HG03108 (cell line): ENCODE measurements around the gene TRPC6.

ENCODE experiments used
- ATAC-seq: cut with Tn5 transposase; IDR thresholded peaks from one replicate; pipeline ENCODE4 v1.9.1; 2021; ENCODE audit warnings: moderate library complexity; ENCODE audit not compliant: unreplicated experiment

Gene TRPC6

DNA sequence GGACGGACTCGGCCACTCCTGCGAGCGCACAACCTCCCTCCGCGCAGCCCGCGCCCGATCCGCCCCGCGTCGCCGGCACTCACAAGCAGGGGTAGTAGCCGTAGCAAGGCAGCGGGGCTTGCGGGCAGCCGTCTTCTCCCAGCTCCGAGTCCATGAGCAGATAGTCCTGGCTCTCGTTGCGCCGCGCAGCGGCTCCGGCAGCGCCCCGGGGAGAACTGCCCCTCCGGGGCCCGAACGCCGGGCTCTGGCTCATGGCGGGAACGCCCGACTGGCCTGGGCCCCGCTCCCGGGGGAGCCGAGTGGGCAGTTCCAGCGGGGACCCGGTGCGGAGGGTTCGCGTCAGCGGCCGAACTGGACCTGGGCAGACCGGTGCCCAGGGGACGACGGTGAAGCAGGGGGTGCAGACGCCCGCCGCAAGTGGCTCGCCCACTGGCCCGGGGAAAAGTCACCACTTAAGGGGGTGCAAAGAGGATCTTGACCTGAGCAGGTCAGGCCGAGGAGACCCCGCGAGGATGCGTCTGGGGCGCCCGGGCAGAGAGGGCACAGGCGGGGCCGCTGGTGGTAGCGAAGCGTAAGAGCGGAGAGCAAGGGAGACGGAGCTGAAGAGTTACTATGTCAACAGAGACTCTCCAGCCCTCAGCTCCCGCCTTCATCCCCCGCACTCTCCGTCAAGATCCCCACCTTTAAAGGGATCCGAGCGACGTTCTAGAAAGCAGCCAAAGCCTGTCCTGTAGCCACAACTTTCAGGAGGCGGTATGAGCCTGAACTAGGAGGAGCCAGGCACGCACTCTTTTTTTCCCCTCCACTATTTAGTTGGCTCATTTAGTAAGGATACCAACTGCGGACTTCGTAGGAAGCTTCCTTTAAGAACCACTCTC lies at the start of gene TRPC6:
TRPC6 (minus strand) TSS at position 757 of the 878 bp plus-strand sequence; CDS start at position 253, 504 bp downstream.
- ATAC-seq: no peak

DNA sequence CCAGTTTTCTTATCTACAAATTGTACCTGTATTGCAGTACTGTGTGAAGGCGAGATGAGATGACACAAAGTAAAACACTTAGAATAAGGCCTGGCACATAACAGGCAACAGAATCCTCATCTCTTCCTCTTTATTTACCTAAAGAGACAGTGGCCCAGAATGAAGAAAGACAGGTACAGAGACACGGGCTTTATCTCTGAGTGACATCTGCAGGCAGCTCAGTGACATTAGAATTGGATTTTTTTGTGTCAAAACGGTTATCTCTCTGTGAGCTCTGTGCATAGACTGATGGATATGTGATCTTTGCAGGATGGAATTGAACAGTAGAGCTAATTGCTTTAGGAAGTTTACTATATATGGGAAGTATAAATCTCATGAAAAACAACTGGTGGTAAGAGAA lies 36.2 kb upstream of the TRPC6 start:
- ATAC-seq: no peak

DNA sequence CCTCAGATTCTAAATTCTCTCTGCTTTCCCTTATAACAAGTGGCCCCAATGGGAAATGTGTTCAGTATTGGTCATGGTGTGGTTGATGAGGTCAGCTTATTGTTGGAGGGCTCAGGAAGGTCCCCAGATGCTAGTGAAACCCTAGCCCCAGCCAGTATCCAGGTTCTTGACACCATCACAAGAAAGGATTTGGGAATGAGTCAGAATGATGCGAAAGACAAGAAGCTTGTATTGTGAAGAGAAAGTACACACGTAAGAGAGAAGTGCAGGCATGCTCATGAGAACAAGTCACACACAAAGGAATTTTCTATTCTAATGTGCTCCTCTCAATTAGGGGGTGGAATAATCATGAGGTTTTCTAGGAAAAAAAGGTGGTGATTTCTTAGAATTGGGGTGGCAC lies 34.9 kb upstream of the TRPC6 start:
- ATAC-seq: no peak

DNA sequence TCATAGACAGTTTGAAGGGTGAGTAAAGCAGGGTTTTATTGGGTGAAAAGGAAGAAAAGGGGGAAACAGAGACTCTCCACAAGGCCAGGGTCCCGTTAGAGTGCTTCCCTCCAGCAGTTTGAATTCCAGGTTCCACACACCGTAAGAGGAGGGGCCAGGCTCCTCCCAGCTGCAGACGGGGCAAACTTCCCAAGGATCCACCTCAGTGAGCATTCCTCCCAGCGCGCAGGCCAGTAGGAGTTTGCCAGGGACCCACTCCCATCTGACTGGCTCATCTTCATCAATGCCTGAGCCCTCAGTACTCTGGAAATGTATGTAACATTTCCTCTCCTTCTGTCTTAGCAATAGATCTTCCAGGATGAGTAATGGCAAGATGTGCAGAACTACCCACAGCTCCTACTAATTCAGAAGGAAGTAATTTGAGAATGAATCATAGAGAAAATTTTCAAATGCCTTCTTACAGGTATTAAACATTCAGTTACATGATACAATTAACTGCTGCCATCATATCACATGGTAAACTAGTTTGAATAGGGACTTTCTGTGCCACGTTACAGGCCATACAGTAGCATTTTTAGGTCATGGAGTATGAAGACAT lies 34.0 kb upstream of the TRPC6 start:
- ATAC-seq: no peak

DNA sequence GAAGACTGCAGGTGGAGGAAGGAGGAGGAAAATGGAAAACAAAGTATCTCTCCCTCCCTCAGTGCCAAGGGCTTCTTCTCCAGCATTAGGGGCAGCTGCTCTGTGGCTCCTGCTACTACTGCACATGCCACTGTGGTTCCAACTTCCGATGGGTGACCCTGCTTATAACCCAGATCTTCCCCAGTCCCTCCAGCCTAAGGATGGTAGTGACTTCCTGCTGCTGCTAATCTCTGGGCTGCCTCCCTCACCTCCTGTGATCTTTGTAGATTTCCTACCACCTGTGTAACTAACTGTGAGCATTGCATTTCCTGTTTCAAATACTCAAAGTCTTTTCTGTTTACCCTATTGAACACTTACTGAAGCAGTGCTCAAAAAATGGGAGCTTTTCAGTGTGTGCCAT lies 28.7 kb upstream of the TRPC6 start:
- ATAC-seq: no peak

DNA sequence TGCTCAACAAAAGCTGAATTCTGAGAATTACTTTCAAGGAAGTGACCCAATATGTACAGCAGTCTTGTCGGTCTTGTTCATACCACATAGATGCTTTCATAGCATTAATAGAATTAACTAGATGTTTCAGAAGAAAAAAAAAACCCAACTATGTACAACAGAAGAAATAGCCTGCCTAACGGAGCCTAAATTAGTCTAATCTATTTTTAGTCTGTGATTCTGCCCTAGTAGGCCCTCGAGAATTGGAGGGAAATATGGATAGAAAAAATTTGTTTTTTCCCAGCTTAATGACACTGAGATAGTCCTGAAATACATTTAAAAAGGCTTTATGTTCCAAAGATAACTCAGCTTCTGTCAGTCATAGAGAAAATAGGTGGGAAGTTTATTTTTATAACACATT lies 17.1 kb upstream of the TRPC6 start:
- ATAC-seq: no peak

DNA sequence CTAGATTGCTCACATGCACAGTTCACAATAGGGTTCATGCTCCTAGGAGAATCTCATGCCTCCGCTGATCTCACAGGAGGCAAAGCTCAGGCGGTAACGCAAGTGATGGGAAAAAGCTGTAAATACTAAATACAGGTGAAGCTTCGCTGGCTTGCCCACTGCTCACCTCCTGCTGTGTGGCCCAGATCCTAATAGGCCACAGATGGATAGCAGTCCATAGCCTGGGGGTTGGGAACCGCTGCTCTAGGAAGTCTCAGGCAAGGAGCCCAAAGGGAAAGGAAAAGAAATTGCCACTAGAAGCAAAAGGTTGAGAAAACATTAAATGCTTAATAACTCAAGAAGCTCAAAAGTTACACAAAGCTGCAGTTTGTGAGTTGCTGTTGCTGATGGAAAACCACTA lies 3.2 kb upstream of the TRPC6 start:
- no peak for ATAC-seq

DNA sequence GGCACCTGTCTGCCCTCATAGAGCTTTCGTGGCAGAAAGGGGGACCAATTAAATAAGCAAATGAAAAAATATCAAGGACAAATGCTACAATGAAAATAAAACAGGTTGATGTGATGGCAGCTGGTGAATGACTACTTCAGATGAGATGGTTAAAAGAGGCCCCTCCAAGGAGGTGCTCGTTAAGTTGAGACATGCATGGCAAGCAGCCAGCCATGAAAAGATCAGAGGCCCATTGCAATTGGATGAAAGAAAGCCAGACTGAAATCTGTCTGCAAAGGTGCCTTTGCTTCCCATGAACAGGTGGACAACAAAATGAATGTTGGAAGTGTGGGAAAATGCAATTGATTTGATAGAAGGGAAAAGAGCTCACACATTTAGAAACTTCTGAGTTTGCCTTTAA lies 848 bp upstream of the TRPC6 start:
- ATAC-seq: no peak

DNA sequence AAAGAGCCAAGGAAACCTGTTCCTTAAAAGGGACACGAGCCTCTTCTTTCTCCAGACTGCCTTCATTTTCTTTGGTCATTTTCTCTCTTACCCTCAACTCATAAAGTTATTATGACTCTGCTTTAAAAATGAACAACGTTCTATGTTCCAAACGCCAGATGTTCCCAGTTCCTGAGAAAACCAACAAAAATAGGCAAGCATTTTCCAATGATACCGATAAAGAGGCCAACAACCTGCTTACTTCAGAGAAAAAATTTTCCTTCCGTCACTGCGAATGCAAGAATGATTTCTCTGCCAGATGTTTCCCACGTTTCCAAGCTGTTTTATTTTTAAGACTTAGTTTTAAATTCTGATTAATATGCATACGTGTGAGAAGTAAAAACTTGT lies 315 bp upstream of the TRPC6 start:
- no peak for ATAC-seq

DNA sequence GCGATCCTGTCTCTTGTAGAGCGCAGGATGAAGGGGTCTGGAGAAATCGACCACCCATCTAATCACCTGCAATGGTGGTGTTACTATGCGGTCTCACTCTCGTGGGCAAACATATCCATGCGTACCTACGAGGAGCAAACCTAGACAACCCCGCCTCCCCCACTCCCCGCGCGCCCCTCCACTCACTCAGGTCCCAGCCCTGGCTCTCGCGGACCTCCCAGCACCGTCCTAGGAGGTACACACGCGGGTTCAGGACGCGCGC lies 887 bp downstream of the TRPC6 start:
- no peak for ATAC-seq

DNA sequence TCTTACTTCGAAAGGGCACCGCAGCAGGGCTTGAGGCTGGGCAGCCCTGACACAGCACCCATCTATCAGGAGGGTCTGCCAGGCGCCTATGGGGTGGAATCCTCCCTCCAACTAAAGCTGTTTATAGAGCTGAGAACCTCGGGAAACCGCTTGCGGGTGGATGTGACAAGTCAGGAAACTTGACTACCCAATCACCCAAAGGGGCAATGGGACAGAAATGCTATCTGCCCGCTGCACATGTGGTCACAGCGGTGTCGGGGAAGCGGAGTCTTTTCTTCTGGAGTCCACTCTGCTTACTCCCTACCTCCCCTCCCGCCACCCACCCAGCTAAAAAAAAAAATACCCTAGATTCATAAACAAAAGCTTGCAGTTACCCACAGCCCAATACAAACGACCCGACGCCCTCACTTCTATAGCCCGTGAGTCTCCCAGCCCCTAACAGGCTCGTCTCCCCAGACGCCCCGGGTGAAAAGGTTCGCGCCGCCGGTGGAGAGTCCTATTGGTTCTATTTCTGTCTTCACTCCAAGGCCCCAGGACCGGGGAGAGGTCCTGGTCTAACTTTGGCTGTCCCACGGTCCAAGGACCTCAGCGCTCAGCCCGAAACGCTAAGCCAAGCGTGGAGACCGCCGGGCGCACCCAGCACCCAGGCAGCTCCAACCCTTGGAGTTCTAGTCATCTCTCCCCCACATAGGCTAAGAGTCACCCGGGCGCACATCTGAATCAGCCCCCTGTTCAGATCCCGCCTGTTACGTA lies 1.4 kb downstream of the TRPC6 start:
- ATAC-seq: no peak

DNA sequence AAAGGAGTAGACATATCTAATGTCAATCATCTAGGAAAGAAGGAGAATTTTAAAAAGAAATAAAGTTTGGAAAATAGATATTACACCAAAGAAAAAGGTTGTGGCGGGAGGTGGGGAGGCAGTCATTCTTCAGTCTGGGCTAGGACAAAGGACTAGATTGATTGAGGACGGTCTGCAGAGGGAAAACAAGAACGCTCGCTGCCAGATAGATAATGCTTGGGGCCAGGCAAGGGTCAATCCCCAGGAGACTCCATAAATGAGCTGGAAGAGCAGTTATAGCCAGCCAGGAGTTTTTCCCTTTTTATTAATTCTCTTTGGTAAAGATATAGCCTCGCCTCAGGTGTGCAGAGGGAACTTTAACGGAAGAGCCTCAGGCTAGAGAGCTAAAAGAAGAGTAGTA lies 6.3 kb downstream of the TRPC6 start:
- ATAC-seq: no peak

DNA sequence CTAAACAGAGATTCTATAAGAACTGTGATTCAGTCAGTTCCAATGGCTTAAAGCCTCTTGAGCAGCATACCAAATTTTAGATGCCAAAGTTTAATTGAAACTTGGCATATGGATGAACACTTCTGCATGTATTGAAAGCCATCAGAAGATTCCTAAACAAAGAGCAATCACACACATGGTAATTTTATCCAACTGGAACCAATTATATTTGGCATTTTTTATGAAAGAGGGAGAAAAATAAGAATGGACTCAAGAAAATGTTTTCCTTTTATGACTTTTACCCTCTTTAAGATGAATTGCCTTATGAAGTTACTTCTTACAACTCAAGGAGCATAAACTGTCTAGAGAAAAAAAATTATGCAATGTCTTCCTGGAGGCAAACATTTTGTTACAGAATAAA lies 7.4 kb downstream of the TRPC6 start:
- ATAC-seq: no peak

DNA sequence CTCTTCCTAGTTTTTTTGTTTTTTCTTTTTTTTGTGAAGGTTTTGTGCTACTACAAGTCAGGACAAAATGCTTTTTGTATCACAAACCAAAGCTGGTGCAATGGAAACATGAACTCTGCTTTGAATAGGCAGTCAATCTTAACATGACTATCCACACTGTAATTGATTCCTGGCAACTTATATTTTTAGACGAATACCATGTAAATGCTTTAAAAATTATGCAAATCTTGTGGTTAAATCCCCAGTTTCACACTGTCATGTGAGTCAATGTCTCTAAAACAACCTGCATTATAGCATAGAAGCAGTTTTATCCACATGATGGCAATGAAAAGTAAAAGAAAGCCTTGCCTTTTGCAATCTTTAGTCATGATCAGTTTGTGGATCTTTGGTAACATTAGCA lies 8.9 kb downstream of the TRPC6 start:
- no peak for ATAC-seq

DNA sequence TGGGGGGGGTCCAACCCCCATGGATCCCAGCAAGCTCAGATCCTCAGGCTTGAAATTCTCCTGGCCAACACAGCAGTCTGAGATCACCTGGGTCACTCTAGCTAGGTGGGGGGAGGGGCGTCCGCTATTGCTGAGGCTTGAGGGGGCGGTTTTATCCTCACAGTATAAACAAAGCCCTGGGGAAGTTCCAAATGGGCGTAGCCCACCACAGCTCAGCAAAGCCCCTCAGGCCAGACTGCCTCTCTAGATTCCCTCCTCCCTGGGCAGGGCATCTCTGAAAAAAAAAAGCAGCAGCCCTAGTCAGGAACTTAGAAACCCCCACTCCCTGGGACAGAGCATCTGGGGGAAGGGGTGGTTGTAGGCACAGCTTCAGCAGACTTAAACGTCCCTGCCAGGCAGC lies 16.7 kb downstream of the TRPC6 start:
- no peak for ATAC-seq

DNA sequence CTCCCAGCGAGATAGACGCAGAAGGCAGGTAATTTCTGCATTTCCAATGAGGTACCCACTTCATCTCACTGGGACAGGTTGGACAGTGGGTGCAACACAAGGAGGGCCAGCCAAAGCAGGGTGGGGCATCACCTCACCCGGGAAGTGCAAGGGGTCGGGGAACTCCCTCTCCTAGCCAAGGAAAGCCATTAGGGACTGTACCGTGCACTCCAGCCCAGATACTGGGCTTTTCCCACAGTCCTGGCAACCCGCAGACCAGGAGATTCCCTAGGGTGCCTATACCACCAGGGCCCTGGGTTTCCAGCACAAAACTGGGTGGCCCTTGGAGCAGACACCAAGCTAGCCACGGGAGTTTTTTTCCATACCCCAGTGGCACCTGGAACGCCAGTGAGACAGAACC lies 17.2 kb downstream of the TRPC6 start:
- no peak for ATAC-seq

DNA sequence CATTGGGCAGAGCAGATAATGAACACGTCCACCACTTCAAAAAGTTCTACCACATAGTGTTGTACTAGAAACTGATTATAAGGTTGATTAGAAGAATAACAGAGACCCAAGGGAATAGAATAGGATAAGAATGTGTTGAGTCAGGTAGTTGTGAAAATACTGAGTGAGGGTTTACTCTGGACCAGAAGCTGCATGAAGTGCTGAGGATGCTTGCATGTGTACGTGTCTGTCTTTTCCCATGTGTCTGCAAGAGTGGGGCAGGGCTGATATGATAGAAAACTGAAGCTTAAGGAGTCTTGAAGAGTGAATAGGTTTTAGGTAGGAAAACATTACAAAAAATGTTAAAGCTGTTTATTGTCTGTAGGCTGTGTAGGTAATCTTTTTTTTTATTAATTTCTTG lies 20.6 kb downstream of the TRPC6 start:
- ATAC-seq: no peak

DNA sequence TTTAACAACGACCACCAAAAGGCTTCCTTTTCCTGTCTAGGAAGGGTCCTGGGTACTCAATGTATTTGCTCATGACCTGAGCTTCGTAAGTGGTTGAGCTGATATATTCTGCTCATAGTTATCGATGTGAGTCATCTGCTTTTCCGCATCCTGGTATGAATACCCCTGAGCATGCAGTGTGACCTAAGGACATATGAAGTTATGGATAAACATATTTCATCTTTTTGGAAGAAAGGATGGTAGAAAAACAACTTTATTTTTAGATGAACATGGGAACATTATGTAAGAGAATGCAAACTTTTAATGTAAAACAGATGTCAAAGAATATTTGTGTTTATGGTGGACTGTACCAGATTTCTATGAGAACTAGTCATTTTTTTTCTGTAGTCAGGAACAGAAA lies 28.4 kb downstream of the TRPC6 start:
- ATAC-seq: no peak

DNA sequence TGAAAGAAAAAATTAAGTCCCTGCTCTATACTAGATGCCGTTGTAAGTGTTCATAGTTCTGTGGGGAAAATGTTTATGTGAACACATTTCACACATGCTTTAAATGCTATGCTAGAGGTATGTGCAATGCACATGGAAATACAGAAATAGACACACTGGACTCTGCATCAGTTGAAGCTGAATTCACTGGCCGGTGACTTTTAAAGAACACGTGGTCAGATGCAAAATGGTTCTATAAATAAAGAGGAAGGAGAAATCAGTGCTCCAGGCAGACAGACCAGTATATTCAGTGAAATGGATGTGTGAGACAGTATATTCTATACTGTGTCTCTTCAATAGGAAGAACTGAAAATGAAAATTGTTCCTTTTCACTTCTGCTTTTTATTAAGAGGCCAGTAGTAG lies 29.9 kb downstream of the TRPC6 start:
- ATAC-seq: peak; percentile 99

DNA sequence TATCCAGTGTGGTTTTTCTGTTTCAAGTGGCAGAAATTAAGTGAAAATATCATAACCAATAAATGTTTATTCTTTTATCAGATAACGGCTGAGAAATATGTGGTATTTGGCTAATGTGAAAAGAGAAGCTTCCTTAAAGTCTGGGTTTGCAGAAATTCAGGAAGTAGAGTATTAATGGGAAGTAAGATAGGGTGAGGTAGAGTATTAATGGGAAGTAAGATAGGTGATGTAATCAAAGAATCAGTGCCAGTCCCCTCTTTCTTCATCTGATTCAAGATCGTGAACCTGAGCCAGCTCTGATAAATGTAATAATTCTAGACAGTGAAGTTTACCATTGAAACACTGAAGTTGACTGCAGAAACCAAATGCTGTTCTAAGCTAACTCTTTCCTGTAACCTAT lies 30.9 kb downstream of the TRPC6 start:
- no peak for ATAC-seq

DNA sequence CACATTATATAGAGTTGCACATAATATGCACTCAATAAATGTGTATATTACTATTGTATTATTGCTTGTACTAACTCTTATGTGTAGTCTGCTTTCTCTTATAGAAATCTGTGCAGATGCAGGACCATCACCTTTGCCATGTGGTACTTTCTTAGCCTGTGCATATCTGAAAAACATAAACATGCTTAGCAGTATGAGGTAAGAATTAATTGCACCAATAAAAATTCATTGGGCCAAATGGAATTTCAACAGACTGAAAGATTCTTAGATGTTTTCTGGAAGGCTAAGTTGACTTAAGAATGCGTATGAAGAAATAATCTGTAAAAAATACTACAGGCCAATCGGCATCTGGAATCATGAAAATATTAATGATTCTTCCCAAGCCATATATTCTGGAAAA lies 55.3 kb downstream of the TRPC6 start:
- ATAC-seq: no peak

DNA sequence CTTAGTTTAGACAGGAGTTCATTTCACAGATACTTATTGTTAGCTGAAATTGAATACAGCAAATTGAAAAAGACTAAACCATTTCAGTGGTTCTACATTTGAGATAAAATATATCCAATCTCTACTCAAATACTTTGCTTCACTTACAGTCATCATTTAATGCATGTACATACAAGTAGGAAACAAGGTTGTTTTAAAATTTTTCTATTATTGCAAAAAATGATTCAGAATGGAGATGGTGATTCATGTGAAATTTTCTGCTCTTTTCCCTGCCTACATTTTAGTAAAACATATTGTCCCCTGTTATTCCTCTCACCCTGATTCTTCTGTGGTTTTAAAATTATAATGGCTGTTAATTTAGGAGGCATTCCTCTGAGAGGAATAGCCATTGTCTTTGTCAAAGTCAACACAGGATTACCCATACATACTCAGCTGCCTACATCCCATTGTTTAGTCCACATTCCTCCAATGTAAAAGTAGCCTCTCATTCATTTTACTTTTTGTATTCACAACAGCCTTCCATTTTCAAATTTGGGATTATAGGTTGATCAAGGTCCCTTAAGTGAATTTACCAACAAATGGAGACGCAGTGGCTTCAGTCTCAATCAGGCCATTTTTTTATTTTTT lies 60.1 kb downstream of the TRPC6 start:
- ATAC-seq: no peak
